ENCODE measurements around the gene SLC38A8.

DNA sequence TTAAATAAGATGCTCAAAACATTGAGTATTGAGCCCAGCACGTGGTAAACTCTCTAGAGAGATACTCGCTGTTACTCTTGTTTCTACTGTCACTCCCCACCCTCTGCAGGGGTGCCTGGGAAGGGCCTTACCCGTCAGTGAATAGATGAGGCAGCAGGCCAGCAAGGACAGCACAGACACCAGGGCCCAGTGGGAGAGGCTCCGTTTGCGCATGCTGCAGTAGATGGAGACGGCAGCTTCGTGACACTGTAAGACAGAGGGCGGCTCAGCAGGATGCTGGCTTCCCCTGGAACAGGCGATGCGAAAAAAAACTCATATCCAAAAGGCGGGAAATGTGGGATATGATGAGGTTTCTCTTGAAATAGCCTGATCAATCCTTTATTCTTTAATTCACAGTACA, 20.0 kb downstream of the SLC38A8 start:
- TF ChIP-seq CTCF (IDR thresholded peaks at IDR 0.05) (no peak), POLR2A (IDR thresholded peaks at IDR 0.05) (no peak), EP300 (IDR thresholded peaks at IDR 0.05) (no peak)
